ENCODE data around the gene M1AP. TPM values are rescaled to one million over a fixed set of nuclear protein-coding genes. Genes with fewer than 3 reads are reported as not detected.

The M1AP gene
- total RNA-seq, 4 donors from 2014 or later, result not detected

DNA sequence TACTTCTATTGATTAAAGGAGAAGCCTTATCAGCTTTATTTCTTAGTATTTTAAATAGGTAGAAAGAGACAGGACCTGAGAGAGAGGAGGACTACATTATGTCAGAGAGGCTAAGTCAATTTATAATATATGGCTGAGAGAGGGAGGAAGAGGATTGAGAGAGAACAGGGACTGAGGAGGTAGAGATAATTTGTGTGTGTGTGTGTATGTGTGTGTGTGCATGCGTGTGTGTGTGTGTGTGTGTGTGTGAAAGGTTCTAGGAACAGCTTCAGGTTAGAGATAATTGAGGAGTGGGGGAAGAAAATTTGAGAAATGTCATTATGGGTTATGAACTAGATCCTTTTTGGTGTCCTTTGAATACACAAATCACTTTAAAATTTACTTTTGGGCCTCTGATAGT lies 78.4 kb downstream of the M1AP start:
- no peak overlapping the region for H3K4me3 ChIP-seq
- no peaks in the 10 kb centered on the region for H3K36me3 ChIP-seq
- H3K27me3 ChIP-seq, result no peaks in the 10 kb centered on the region
- TF ChIP-seq POLR2A (IDR thresholded peaks at IDR 0.05), result no peak
- TF ChIP-seq, protein P1, sequence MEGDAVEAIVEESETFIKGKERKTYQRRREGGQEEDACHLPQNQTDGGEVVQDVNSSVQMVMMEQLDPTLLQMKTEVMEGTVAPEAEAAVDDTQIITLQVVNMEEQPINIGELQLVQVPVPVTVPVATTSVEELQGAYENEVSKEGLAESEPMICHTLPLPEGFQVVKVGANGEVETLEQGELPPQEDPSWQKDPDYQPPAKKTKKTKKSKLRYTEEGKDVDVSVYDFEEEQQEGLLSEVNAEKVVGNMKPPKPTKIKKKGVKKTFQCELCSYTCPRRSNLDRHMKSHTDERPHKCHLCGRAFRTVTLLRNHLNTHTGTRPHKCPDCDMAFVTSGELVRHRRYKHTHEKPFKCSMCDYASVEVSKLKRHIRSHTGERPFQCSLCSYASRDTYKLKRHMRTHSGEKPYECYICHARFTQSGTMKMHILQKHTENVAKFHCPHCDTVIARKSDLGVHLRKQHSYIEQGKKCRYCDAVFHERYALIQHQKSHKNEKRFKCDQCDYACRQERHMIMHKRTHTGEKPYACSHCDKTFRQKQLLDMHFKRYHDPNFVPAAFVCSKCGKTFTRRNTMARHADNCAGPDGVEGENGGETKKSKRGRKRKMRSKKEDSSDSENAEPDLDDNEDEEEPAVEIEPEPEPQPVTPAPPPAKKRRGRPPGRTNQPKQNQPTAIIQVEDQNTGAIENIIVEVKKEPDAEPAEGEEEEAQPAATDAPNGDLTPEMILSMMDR (IDR thresholded peaks at IDR 0.05), result no peak
- peaks cover 0 to 11% (median 0%) of the 10 kb centered on the region in 4 donors for H3K4me1 ChIP-seq
- no peak overlapping the region for H3K27ac ChIP-seq
- DNase-seq, result no peak
- H3K9me3 ChIP-seq, result no peaks in the 10 kb centered on the region

DNA sequence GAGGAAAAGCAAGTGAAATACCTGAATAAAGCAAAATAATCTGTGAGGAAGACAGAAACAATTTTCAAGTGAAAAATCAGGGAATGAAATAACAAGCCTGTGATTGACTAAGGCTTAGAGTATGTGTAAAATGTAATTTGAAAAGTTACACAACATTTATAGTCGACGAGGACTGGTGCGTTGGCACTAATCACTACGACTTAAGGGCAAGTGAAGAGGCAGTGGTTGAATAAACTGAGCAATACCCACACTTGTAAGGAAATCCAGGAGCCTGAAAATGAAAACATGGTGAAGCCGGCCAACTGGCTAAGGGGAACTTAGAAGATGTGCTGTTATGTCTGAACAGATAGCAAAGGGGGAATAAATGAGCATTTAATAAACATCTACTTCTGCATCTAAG lies 80.2 kb downstream of the M1AP start:
- Histone ChIP-seq H3K4me1 (no peaks in the 10 kb centered on the region), H3K27ac (no peak overlapping the region), H3K9me3 (no peaks in the 10 kb centered on the region), H3K27me3 (no peaks in the 10 kb centered on the region), H3K4me3 (no peak overlapping the region), H3K36me3 (no peaks in the 10 kb centered on the region)
- no peak for TF ChIP-seq POLR2A (IDR thresholded peaks at IDR 0.05)
- TF ChIP-seq, protein P1 (IDR thresholded peaks at IDR 0.05), result no peak
- DNase-seq, result no peak

DNA sequence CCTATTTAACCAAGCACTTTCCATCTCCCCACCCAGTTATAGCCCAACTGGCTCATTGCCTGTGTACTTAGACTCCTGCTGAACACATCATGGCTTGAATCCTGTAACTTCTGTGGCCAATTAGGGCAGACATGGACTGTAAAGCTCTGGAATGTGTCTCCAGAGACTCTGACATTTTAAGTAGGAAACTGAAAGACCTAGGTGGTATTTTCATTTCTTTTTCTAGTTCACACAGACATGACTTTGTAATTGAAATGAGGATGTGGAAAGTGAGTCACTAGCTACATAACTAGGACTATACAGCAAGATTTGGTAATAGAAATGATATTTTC lies 81.4 kb downstream of the M1AP start:
- Histone ChIP-seq H3K4me3 (no peak overlapping the region), H3K9me3 (no peaks in the 10 kb centered on the region), H3K27ac (no peak overlapping the region), H3K36me3 (no peaks in the 10 kb centered on the region), H3K4me1 (no peaks in the 10 kb centered on the region), H3K27me3 (no peaks in the 10 kb centered on the region)
- no peak for TF ChIP-seq POLR2A (IDR thresholded peaks at IDR 0.05)
- TF ChIP-seq, protein P1 (IDR thresholded peaks at IDR 0.05), result no peak
- DNase-seq, result no peak

DNA sequence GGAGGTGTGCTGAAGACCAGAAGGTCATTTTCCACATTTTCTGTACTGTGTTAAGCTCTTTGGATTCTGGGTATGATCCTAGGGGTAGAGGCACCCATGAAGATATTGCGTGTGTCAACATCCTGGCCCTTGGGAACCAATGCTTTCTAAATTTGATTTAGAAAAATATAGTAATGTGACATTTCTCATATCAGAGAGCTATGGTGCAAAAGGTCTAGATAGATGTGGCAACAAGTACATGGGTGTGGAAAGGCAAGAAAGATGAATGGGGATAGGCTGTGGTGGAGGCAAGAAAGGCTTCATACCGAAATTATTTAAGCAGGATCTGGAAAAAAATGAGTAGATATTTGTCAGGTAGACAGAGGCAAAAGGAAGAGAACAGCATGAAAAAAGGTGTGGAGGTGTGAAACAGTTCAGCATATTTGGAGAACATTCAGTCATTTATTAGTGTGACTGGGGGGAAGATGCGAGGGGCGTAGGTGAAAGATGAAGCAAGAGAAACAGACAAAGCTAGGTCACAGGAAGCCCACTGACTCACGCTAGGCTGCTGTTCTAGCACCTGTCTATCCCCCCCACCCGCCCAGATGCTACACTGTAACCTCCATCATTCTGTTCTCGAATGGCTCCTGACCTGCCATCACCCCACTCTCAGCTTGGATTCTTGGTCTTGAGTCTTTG lies 81.9 kb downstream of the M1AP start:
- Histone ChIP-seq H3K9me3 (no peaks in the 10 kb centered on the region), H3K36me3 (no peaks in the 10 kb centered on the region), H3K4me3 (no peak overlapping the region), H3K27ac (no peak overlapping the region), H3K27me3 (no peaks in the 10 kb centered on the region), H3K4me1 (no peaks in the 10 kb centered on the region)
- DNase-seq, result no peak
- TF ChIP-seq, protein P1 (IDR thresholded peaks at IDR 0.05), result no peak
- no peak for TF ChIP-seq POLR2A (IDR thresholded peaks at IDR 0.05)

DNA sequence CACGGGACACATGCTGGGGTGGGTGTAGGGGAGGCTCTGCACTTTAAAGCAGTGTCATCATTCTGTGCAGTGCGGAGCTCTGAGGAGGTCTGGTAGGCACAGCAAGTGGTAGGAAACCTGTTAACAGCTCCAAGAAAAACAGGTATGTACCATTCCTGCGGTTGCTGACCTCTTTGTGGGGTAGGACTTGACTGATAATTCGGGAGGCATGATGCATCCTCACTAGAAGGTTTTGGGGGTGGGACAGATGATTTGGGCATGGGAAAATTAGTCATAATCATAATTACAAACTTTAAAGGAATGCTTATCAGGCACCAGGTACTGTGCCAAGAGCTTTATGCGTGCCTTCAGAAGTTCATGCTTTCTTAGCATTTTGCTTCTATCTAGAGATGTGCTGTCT lies 83.9 kb downstream of the M1AP start:
- H3K9me3 ChIP-seq, result no peaks in the 10 kb centered on the region
- no peaks in the 10 kb centered on the region for H3K4me1 ChIP-seq
- H3K27ac ChIP-seq, result no peak overlapping the region
- no peak overlapping the region for H3K4me3 ChIP-seq
- no peak for TF ChIP-seq POLR2A (IDR thresholded peaks at IDR 0.05)
- TF ChIP-seq, protein P1 (IDR thresholded peaks at IDR 0.05), result no peak
- no peak for DNase-seq
- H3K27me3 ChIP-seq, result no peaks in the 10 kb centered on the region
- no peaks in the 10 kb centered on the region for H3K36me3 ChIP-seq

Measured in Peyer's patch (tissue), 4 donors.